GM21367 (cell line): ENCODE results near the gene FOXF1.

Source experiments
- ATAC-seq: cut with Tn5 transposase; IDR thresholded peaks from one replicate; pipeline ENCODE4 v1.9.1; 2021; ENCODE audit not compliant: unreplicated experiment

The FOXF1 gene

DNA sequence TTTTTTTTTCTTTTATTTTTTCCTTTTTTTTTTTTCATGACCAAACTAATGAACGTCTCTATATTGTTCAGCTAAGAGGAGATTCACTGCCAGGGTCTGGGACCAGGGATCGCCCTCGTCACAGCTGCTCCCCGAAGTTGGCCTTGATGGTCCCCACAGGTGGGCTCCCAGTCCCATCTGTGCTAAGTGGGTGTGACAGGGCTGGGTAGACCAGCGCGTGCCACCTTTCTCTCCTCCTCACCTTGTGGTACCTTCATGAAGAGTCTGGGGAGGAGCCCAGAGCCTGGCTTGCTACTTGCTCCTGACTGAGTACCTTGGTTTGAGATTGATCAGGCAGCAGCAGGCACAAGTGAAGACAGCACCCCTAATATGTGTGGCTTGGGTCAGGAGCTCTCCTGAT is 6.5 kb upstream of the FOXF1 start:
- ATAC-seq, result no peak

DNA sequence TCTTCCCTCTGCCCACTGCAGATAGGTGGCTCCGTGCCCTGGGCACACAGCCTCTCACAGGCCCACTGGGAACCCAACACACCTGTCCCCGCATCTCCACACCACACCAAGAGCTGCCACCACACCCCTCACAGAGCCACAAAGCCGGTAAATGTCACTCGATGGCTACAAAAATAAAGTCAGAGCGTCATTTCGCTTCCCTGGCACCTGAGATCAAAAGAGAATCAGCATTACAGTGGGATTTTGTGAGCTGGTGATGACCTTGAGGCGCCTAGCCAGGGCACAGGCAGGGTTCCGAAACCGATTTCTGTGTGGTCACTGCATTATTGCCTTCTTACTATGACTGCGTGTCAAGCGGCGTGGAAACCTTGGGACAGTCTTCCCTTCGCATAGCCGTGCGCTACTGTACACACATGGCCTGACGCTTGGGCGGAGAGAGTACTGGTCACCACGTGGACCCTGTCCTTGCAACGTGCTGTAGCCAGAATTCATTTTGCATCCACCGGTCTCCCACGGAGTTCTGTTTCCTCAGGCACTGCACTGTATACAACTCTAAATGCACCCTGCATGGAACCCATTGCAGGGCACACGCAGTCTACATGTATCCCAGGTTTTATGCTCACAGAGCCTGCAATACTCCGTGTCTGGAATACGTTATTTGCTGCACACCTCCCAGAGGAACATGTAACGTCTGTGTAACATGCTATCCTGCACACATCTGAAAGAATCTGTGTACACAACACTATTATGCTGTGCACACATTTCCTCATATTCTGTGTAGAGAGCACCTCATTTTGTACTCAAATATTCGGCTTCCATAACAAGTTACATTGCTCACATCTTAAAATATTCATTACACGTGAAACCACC is 5.8 kb upstream of the FOXF1 start:
- ATAC-seq, result no peak

DNA sequence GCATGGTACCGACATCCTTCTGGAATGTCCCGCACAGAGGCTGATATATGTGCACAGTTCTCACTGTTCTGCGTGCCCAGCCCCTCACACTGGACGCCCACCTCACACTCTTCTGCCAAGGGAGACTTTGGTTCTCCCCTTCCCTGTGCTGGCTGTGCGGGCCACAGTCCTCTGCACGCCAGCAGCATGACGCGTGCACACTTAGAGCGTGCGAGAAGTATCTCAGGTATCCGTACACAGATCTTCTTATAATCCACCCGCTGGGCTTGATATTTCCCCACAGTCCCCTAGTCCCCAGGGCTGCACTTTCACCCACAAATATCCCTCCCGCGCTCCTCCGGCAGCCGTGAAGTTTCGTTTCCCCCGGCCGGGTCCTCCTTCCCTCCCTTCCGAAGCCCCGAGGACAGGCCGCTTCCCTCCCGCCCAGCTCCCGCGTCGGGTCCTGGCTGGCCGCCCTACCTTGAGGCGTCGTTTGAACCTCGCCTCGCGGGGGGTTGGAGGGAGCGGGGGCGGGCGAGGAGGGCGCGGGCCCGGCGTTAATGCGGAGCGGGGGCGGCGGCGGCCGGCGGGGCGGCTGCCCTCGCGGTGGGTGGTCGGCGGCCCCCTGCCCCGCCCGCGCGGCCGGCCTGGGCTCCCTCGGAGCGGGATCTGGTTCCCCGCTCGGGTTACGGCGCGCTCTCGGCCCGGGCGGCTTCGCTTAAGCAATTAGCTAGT is 5.0 kb upstream of the FOXF1 start:
- ATAC-seq, result no peak

DNA sequence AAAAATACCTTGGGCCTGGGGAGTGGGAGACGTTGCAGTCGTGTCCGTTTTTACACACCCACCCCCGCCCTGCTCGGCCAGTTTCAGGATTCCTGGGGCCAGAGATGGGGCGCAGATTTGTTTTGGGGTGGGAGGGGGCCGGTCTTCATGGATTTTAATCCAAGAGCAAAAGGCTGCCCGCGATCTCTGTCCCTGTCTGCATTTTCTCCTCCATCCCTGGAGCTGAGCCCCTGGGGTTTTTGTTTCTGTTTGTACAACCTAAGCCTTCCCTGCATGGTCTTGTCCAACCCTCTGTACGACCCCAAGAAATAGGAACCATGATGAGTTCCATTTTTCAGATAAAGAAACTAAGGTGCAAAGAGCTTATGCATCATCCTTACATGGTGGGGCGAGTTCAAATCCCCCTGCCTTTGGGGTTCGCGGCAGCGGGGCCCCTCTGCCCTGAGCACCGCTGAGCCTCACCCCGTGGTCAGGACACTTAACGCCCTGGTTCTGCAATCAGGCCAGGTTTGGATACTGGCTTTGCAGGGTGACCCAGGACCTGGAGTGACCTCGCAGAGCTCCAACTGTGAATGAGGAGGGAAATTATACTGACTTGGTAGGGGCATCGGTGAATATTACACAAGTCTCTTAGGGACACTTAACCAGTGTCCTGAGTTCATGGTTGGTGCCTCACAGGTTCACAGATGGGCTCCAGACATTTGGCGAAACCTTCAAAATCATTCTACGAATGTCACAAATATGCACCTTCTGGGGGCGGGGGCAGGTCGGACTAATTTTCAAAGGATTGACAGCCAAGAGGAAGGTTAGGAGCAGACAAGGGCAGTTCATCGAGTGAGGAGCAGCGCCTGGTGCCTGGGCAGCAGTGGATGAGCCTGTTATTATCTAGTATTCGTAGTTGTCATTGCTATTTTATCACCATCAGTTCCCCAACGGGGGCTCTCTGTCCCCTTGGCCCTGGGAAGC is 4.1 kb upstream of the FOXF1 start:
- ATAC-seq, result no peak

DNA sequence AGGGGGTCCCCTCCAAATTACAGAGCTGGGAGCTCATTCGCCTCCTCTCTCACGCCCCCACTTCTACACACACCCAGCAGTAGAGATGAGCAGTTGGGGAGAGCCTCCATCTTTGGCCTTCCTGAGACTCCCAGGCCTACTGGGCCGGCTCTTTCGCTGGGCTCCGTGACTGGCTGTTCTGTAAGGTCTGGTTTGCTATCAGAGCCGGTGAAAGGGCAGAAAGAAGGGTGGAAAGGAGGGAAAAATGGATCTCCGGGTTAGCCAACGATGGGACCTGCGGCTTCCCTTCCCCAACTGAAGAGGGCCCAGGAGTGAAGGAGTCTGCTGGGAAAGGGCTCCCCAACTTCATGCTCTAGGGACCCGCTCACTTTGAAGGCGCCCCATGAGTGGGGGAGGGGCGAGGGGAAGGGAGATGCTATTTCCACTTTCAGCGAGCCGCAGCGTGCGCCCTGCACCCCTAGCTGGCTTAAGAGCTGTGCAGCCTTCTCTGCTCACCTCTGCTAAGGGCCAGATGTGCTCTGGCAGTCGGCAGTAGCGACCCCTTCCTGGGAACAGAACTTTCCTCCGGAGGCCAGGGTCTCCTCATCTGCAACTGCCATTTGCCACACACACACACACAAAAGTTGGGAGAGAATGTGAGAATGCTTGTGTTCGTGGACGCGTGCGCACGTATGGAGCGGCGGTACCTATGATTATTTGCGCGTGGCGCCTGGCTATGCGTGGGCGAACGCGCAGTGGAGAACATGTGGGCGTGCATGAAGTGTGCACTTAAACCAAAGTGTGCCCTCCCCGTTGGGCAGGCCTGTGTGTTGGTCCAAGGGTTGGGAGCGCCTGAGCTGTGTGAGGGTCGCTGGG is 2.9 kb upstream of the FOXF1 start:
- ATAC-seq, result no peak

DNA sequence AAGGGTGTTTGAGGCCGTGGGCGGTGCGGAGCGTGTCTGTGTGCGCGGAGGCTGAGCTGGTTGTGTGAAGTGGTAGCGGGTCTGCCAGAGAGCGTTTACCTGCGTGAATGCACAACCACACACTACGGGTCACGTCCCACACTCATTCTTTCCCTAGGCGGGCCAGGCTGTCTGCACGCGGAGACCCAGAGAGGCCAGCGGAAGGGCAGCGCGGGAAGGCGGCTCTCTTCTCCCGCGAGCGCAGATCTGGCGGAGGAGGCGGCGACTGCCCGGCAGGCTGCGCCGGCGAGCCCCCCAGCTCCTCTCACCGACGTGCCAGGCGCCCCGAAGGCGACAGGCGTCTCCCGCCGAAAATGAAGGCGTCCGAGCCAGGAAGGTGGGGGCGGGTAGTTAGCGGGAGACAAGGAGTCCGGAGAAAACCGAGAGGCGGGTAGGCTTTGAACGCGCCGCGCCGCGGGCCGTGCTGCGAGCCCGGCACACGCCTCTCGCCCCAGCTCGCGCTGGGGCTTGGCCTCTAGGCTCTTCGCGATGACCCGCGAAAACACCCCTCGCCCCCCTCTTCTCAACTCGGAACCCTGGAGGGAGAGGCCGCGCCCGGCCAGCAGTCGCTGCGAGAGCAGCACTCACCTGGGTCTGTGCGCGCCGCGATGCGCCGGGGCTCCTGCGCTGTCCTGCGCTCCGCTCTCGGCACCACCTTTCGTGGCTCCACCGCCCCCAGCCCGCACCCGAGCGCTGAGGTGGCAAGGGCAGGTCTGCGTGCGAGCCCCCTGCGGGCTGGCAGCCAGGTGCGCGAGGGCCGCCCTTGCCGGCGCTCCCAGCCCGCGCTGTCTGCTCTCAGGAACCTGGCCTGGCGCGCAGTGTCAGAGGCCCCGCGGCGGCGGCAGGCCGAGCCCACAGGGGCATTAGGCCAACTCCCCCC is 2.0 kb upstream of the FOXF1 start:
- no peak for ATAC-seq

DNA sequence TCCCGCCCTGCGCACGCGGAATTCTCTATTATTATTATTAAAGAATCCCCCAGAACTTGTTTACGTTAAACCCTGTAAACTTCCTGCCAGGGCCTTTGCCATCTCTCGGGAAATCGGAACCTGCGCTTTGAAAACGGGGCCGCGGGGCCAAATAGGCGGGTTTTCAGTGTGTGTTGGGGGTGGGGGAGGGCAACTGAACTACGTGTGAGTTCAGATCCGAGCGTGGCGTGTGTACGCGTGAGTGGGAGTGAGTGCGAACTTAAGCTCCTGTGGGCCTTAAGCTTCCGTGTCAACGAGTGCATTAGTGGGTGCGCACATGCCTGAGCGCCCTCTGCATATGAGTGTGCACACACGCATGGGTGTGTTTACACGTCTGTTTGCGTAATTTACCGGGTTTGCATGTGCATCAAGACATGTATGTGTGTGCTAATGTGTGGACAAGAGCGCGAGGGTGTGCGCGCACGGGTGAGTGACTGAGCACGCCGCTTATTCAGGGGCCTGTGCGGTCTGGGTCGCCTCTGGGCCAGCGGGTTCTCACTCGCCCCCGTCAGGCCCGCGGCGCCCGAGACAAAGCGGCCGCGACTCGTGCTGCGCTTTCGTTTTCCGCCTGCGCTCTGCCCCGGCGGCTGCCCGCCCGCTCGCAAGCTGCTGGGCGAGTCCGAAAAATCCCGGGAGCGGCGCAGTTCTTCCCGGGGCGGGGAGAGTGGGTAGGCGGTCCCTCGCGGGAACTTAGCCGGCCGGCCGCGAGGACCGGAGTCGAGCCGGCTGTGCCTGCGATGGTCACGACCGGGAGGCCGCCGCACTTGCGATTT is 1.2 kb upstream of the FOXF1 start:
- no peak for ATAC-seq

DNA sequence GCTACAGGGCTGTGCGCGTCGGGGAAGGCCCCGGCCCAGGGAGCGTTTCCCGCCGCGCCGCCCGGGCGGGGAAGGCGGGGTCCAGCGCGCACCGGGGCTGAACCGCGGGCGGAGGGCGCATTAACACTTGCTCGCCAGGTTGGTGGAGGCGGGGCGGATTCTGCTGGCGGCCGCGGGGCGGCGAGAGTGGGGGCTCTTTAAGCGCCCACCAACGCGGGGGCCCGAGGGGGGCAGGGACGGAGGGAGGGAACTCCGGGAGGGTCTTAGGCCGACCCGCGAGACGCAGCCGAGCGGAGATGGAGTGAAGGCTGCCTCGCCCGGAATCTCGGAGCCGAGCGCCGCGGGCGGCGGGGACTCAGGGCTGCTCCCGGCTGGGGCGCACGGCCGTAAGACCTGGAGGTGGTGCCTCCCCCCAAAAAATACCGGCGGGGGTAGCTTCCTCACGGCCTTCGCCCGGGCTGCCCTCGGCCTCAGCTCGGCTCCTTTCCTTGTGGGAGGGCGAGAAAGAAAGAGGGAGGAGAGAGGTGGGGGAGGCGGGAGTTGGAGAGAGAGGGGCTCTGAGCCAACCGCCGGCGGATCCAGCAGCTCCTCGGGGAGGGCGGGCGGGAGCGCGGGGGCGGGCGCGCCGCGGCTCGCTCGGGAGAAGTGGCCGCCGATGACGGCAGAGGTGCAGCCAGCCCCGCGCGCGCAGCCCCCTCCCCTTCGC is 415 bp upstream of the FOXF1 start:
- no peak for ATAC-seq

DNA sequence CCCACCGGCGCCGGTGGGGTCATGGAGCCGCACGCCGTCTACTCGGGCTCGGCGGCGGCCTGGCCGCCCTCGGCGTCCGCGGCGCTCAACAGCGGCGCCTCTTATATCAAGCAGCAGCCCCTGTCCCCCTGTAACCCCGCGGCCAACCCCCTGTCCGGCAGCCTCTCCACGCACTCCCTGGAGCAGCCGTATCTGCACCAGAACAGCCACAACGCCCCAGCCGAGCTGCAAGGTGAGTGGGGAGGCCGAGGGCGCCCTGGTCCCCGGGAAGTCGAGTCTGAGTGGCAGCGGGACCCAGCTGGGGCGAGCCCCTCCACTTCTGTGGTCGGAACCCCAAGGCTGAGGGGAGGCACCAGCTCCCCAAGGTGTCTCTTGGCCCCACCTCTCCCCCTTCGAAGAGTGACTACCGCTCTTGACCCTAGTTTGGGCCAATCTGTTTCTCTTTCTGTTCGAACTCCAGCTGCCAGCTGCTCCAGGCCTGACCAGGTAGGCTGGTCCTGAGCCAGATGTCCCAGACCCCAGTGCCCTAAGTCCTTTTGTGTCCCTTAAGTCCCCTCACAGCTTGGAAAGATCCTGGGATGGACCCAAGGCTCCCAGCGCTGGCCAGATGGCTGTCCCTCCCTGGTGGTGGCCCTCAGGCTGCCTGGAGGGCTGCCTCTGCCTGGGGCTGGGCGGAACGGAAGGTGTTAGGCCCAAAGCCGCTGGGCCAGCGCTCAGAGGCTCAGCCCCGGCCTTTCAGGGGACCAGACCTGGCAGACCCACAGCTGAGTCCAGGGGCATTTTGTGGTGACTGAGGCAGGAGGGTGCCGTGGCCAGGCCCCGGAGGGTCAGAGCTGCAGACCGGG is 1.2 kb downstream of the FOXF1 start:
- ATAC-seq, result no peak

DNA sequence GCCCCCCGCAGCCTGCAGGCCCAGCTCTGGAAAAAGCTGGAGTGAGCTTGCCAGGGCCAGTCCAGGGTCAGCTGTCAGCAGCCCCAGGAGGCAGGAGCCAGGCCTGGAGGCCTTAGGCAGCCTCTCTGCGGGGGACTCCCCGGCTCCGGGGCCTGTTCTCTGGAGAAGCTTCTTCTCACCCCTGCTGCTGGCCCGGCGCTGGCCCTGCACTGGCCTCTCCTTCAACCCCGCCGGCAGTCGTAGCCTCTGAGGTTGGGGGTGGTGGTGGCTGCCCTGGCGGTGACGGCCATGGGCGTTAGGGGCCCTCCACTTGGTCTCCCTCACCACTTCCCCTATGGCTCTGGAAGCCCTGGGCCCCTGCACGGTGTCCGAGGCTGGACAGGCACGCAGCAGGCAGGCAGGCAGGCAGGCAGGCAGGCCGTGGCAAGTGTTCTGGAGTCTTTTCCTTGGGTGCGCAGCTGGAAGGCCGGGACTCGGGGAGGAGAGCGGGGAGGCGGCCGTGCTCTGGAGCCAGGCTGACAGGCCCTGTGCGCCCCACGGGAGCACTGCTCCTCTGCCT is 2.1 kb downstream of the FOXF1 start:
- no peak for ATAC-seq

DNA sequence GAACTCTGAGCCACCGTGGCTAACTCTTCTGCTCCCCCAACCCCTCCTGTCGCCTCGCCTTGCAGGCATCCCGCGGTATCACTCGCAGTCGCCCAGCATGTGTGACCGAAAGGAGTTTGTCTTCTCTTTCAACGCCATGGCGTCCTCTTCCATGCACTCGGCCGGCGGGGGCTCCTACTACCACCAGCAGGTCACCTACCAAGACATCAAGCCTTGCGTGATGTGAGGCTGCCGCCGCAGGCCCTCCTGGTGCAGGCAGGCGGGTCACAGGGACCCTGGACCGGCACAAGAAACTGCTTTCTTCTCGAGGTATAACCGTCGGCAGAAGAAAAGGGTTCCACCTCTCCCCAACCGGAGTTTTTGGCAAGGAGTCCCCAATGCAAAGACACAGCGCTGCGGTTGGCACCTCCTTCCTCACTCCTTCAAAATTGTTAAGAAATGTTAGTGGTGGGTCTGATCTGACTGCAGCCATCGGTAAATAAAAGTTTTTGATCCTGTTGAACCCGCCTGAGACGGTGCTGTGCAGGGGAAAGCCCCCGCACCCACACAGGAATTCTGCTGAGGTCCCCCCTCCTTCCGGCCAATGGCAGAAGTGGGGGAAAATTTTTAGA is 2.6 kb downstream of the FOXF1 start:
- ATAC-seq, result no peak

DNA sequence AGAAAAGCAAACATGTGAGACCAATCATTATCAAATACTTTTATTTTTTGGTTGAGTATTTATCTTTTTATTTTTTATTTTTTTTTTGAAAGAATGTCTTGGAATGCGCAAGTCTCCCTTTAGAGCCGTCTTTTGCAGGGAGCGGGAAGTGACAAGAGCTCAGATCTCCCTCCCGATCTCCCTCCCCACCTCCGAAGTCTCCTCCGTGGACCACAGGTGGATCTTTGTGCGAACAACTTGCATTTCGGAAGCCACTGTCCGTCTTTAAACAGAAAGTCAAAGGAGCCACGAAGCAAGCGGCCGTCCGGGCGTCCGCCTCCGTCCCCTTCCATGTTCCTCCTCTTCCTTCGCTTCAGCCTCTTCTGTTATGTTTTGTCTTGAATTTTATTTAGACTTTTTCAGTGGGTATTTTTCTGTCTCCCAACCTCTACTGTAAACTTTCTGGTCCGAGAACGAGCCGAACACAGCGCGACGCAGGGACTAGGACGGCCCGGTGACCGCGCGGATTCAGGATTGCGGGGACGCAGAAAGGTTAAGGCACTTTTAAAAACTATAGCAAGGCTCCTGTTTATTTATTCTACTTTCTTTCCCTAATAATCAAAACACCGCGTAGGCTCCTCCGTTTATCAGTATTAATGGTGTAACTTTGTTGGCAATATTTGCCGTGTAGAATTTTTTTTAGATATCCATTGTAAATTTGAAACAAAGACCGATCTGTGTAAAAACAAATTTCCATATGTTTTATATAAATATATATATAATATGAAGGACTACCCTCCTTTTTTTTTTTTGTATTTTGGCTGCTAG is 3.3 kb downstream of the FOXF1 start:
- no peak for ATAC-seq

DNA sequence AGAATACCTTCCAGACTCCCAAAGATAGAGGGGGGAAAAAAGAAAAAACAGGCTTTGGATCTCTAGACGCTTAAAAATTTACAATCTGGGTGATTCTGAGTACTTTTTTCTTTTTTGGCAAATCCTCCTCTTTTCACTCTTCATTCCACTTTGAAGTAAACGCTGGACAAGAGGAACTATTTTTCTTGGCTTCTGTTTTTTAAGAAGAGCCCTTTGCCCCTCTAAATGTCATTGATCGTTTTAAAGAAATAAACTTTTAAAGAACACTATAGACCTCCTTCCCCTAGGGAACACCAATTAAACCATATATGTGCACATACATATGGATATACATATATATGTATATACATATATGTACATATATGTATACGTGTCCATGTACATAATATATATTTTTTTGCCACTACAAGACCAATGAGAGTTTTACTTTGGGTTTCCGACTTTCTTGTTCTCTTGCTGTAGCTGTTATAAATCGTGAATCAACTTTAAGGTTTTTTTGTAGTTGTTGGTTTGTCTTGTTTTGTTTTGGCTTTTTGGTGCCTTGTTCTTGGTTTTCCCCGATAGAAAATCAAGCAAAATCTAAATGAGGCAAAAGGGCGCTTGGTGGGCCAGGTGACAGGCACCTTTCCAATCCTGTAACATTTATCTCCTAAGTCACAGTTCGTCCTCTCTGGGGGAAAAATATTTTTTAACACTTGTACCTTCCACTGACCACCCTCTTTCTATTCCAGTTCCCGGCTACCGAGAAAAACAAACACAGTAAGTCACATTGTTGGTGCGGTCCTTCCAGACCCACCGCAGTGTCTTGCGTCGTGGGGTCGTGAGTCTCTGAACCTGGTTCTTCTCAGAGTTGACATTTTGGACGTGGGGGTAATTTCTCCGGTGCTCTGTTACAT is 4.4 kb downstream of the FOXF1 start:
- ATAC-seq, result no peak

DNA sequence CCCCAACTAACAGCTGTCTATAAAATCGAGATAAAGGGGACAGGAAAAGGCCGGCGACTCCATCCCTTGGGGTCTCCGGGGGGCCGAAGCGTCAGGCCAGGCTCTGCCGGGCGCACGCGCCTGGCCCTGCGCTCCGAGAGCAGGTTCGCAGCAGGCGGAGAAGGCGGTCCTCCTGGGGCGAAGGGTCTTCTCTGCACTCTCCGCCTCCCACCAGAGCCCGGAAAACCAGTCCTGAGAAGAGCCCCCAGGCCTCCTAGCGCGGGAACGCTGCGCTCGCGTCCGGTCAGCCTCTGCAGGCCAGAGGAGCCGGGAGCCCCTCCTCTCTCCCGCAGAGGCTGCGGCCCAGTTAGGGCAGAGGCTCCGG is 5.1 kb downstream of the FOXF1 start:
- ATAC-seq, result no peak
